ENCODE data around the gene SEPHS1.

DNA sequence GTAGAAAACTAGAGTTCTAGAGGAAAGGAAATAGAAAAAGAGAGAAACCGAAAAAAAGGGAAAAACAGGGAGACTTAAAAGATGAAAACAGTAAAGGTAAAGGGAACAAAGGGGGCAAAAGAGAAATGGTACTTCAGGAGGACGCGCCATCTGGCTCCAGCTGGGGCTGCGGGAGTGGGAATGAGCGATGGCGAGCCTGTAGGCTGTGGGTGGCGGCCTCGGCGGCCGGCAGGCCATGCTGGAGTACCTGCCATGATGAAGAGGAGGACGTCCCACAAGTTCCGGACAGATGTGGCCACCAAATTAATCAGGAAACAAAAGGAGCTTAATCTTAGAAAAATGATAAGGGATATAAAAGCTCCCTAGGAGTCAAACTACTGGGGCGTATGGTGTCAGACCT lies 26.5 kb downstream of the SEPHS1 start:
- TF ChIP-seq GATA2 (IDR thresholded peaks at IDR 0.05; ENCODE audit: low read depth, low read length) (no peak), GATA3 (IDR thresholded peaks at IDR 0.05; ENCODE audit: low read depth, low read length) (no peak)

Data from SH-SY5Y (cell line).